ENCODE data around the gene KCNQ5.

GRCh38 chr6:73107016-73107415, 485.2 kb downstream of the KCNQ5 start:
- TF ChIP-seq CTCF (IDR thresholded peaks at IDR 0.05) (no peak), ZSCAN18 (CRISPR knock-in tag; IDR thresholded peaks at IDR 0.05) (no peak), CBFB (CRISPR knock-in tag; IDR thresholded peaks at IDR 0.05; ENCODE audit: low read depth) (no peak), ATF3 (CRISPR knock-in tag; conservative IDR thresholded peaks at IDR 0.05) (no peak), NR2C2 (CRISPR knock-in tag; IDR thresholded peaks at IDR 0.05) (no peak), GABPB1 (CRISPR knock-in tag; IDR thresholded peaks at IDR 0.05) (no peak), MAX (CRISPR knock-in tag; IDR thresholded peaks at IDR 0.05) (no peak), TEAD1 (CRISPR knock-in tag; IDR thresholded peaks at IDR 0.05) (no peak), SP1 (CRISPR knock-in tag; conservative IDR thresholded peaks at IDR 0.05) (no peak), ARID4B (CRISPR knock-in tag; IDR thresholded peaks at IDR 0.05; ENCODE audit: borderline replicate concordance) (no peak), MYBL2 (CRISPR knock-in tag; IDR thresholded peaks at IDR 0.05) (no peak), IRF2 (CRISPR knock-in tag; IDR thresholded peaks at IDR 0.05; ENCODE audit: borderline replicate concordance, low read depth) (no peak), USF1 (CRISPR knock-in tag; IDR thresholded peaks at IDR 0.05) (no peak)

Data from WTC11 (cell line).